SK-N-SH treated with all-trans-retinoic acid at 6 μM for 48 hours (cell line): ENCODE measurements around the gene CSF2.

ENCODE experiments used
- ARNTL ChIP-seq: fragments of 450-650 bp; formaldehyde crosslinking; IDR thresholded peaks from 2 replicates; pipeline ENCODE4 v1.5.0; 2020; ENCODE audit warnings: low read depth, mild to moderate bottlenecking, moderate library complexity, borderline replicate concordance
- GLIS3 ChIP-seq: fragments of 250-450 bp; sonication (Bioruptor Pico); IDR thresholded peaks from 2 replicates; pipeline ENCODE4 v1.5.0; 2020; ENCODE audit warnings: mild to moderate bottlenecking, moderate library complexity
- RARB ChIP-seq: fragments of 250-450 bp; sonication (Bioruptor Pico); IDR thresholded peaks from 2 replicates; pipeline ENCODE4 v1.8.0; 2021; ENCODE audit warnings: mild to moderate bottlenecking, moderate library complexity
- TCF4 ChIP-seq: fragments of 250-450 bp; sonication (Bioruptor Pico); IDR thresholded peaks from 2 replicates; pipeline ENCODE4 v1.8.0; 2021; ENCODE audit warnings: mild to moderate bottlenecking, moderate library complexity, borderline replicate concordance
- ZNF565 ChIP-seq: fragments of 450-650 bp; formaldehyde crosslinking; conservative IDR thresholded peaks from 2 replicates; pipeline ENCODE4 v1.5.0; 2020; ENCODE audit warnings: low read depth, mild to moderate bottlenecking, moderate library complexity
- TF ChIP-seq, protein P1 (sequence below): fragments of 250-450 bp; sonication (Bioruptor Pico); IDR thresholded peaks from 2 replicates; pipeline ENCODE4 v1.5.1; 2021; ENCODE audit warnings: mild to moderate bottlenecking, moderate library complexity
- TF ChIP-seq, protein P2 (sequence below): fragments of 250-450 bp; sonication (Bioruptor Pico); IDR thresholded peaks from 2 replicates; pipeline ENCODE4 v1.8.0; 2020; ENCODE audit warnings: mild to moderate bottlenecking, moderate library complexity, borderline replicate concordance

- TF ChIP-seq GLIS3 (CRISPR knock-in tag), result no peak
- TF ChIP-seq RARB (CRISPR knock-in tag), result no peak
- TF ChIP-seq, protein P1, sequence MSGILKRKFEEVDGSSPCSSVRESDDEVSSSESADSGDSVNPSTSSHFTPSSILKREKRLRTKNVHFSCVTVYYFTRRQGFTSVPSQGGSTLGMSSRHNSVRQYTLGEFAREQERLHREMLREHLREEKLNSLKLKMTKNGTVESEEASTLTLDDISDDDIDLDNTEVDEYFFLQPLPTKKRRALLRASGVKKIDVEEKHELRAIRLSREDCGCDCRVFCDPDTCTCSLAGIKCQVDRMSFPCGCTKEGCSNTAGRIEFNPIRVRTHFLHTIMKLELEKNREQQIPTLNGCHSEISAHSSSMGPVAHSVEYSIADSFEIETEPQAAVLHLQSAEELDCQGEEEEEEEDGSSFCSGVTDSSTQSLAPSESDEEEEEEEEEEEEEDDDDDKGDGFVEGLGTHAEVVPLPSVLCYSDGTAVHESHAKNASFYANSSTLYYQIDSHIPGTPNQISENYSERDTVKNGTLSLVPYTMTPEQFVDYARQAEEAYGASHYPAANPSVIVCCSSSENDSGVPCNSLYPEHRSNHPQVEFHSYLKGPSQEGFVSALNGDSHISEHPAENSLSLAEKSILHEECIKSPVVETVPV (CRISPR knock-in tag), result no peak
- no peak for TF ChIP-seq ARNTL (CRISPR knock-in tag)
- TF ChIP-seq, protein P2, sequence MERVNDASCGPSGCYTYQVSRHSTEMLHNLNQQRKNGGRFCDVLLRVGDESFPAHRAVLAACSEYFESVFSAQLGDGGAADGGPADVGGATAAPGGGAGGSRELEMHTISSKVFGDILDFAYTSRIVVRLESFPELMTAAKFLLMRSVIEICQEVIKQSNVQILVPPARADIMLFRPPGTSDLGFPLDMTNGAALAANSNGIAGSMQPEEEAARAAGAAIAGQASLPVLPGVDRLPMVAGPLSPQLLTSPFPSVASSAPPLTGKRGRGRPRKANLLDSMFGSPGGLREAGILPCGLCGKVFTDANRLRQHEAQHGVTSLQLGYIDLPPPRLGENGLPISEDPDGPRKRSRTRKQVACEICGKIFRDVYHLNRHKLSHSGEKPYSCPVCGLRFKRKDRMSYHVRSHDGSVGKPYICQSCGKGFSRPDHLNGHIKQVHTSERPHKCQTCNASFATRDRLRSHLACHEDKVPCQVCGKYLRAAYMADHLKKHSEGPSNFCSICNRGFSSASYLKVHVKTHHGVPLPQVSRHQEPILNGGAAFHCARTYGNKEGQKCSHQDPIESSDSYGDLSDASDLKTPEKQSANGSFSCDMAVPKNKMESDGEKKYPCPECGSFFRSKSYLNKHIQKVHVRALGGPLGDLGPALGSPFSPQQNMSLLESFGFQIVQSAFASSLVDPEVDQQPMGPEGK (CRISPR knock-in tag), result no peak
- no peak for TF ChIP-seq ZNF565 (CRISPR knock-in tag)
- TF ChIP-seq TCF4 (CRISPR knock-in tag), result no peak
Measured at GRCh38 chr5:132090107-132090506, 16.5 kb downstream of the CSF2 start.
